ENCODE data around the gene GARIN5A.

Gene GARIN5A

DNA sequence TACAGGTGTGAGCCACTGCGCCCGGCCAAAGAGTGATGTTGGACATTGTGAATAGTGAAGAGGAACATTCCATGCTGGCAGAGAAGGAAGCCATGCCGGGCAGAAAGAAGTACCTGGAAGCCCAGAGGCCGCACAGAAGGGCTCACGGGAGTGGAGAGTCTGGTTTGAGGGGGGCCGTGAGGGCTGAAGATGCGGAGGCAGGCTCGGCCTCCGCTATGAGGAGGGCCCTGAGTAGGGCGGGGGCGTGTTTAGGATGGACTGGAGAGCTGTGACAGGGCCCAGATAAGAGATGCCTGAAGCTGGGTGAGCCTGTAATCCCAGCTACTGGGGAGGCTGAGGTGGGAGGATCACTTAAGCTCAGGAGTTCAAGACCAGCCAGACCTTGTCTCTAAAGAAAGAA, 32.7 kb upstream of the GARIN5A start:
- DNase-seq (ENCODE audit: extremely low read depth in 1 of 2, low read depth in 1 of 2) = no peak

DNA sequence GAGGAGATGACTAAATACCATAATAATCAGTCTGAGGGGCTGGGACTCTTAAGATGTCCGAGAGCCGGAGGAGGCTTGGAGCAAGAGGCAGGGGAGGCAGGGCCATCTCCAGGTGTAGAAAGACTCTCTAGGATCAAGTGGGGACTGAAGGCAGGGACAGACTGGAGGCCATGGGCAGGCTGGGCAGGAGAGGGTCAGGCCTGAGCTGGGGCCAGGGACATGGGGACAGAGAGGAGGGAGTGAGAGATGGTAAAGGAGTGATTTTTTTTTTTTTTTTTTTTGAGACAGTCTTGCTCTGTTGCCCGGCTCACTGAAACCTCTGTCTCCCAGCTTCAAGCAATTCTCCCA, 32.2 kb upstream of the GARIN5A start:
- DNase-seq (ENCODE audit: extremely low read depth in 1 of 2, low read depth in 1 of 2) = no peak

GRCh38 chr19:50507376-50507775, 30.7 kb upstream of the GARIN5A start:
- no peak for DNase-seq (ENCODE audit: extremely low read depth in 1 of 2, low read depth in 1 of 2)

- no peak for DNase-seq (ENCODE audit: extremely low read depth in 1 of 2, low read depth in 1 of 2)
Observed at GRCh38 chr19:50506700-50507099, 30.1 kb upstream of the GARIN5A start.

DNA sequence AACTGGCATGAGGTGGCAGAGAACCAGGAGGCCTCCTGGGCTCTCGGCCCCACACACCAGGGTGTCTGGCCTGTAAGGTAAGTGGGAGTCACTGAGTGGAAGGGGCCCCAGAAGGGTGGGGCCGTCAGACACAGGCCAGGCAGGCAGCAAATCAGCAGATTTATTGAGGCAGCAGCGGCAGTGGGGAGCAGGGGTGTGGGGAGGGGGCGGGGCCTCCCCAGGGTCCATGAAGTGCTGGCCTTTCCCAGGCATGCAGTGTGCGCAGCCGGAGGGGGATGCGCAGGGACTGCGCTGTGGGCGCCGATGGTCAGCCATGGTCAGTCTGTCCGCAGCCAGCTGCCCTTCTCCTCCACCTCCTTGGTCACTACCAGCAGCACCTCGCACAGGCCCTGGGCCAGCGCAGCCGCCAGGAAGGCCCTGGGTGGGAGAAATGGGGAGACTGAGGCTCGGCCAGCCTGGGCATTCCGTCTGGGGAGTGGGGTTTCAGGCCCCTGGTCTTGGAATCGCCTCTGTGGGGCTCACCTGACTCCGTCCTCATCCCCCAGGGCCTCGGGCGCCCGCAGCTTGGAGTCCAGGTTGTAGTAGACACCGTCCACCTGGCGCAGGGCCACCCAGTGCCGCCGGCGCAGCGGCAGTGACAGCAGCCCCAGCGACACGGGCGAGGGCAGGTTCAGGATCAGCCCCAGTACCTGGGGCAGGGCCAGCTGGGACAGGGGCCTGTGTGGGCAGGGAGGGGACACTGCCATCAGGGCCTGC, 29.4 kb upstream of the GARIN5A start:
- no peak for DNase-seq (ENCODE audit: extremely low read depth in 1 of 2, low read depth in 1 of 2)

DNA sequence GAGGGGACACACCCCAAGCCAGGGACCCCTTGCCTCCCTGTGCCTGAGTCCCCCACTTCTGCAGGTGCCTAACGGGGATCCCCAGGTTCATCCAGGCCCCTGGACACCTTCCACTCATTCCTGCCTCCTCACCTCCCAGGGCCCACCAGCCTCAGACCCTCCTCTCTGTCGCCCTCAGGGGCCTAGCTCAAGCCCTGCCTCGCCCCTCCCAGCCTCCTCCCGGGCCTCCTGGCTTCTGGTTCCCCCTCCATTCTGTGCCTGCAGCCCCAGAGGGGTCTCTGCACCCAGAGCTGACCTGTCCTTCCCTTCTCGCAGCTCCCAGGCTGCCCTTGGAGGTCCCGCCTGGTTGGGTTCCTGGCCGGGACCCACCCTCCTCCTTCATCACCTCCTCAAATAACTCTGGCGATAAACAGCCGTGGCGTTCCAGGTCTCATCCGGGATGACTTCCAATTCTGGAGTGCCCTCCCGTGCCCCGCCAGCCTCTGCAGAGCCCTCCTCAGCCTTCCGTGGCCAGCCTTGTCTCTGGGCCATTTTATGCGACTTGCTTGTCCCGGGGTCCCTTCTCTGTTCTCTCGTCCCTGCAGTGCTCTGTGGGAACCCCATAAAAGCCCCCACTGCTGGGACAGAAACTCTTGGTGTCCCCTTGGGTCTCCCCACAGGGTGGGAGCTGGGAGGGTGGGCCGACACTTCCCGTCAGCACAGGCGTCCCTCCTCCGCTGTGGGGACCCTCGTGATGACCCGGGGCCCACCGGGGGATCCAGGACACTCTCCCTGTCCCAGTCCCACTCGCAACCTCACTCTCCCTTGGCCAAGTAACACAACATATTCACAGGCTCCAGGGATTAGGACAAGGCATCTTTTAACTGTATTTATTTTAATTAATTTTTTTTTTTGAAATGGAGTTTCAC, 25.2 kb upstream of the GARIN5A start:
- no peak for DNase-seq (ENCODE audit: extremely low read depth in 1 of 2, low read depth in 1 of 2)

DNA sequence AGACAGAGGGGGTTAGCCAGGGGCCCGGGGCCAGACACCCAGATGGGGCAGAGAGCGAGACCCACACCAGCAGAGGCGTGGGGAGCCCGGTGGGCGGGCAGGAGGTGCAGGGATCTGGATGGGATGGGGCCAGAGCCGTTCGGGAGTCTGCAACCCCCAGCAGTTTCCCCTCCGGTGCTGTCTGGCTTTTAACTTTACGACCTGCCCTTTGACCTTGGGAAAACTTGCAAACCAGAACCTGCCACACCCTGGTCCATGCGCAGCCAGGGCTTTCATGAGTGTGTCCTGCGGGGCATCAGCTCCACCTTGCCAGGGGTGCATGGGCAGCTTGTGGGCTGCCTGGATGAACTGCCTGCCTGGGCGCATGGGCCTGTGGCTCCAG, 24.5 kb upstream of the GARIN5A start:
- DNase-seq (ENCODE audit: extremely low read depth in 1 of 2, low read depth in 1 of 2) = no peak

DNA sequence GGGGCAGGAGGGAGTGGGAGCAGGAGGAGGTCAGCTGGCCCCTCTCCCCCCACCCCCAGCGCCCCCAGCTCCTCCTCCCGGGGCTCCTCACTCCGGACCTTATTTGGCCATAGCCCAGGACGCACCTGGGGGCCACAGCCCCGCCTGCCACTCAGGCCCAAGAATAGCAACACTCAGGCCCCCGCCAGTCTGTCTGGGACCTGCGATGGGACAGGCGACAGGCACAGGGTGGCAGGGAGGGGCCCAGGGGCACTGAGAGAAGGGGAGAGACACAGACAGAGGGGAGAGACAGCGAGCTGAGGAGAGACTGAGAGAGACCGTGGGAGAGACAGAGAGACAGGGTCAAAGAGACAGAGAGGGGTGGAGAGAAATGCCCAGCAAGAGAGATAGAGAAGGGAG, 24.1 kb upstream of the GARIN5A start:
- no peak for DNase-seq (ENCODE audit: extremely low read depth in 1 of 2, low read depth in 1 of 2)

DNA sequence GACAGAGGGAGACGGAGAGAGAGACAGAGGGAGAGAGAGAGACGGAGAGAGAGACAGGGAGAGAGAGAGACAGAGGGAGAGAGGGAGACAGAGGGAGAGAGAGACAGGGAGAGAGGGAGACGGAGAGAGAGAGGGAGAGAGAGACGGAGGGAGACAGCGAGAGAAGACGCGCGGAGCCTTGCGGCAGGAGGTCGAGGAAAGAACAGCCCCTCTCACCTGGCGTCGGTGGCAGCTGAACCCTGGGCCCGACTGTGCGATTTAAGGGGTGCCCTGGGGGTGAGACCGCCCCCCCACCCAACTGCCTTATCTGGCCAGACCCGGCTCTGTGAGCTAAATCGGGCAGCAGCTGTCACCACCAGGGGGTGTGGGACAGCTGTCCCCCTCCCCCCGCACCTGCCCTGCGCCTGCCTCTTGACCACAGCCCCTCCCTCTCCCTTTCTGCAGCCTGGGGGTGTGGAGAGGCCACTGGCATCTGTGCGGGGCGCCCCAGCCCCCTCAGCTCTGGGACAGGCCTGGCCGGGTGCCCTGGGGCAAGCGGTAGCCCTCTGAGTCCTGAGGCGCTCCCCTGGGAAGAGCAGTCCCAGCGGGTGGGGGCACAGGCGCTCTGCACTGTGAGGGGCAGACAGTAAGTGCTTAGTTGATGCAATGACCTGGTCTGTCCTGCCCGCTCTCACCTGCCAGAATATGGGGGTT, 23.6 kb upstream of the GARIN5A start:
- DNase-seq (ENCODE audit: extremely low read depth in 1 of 2, low read depth in 1 of 2) = no peak

- DNase-seq (ENCODE audit: extremely low read depth in 1 of 2, low read depth in 1 of 2) = no peak
Observed at GRCh38 chr19:50498219-50499056, 21.8 kb upstream of the GARIN5A start.

GRCh38 chr19:50497022-50497405, 20.4 kb upstream of the GARIN5A start:
- DNase-seq (ENCODE audit: extremely low read depth in 1 of 2, low read depth in 1 of 2) = no peak

DNA sequence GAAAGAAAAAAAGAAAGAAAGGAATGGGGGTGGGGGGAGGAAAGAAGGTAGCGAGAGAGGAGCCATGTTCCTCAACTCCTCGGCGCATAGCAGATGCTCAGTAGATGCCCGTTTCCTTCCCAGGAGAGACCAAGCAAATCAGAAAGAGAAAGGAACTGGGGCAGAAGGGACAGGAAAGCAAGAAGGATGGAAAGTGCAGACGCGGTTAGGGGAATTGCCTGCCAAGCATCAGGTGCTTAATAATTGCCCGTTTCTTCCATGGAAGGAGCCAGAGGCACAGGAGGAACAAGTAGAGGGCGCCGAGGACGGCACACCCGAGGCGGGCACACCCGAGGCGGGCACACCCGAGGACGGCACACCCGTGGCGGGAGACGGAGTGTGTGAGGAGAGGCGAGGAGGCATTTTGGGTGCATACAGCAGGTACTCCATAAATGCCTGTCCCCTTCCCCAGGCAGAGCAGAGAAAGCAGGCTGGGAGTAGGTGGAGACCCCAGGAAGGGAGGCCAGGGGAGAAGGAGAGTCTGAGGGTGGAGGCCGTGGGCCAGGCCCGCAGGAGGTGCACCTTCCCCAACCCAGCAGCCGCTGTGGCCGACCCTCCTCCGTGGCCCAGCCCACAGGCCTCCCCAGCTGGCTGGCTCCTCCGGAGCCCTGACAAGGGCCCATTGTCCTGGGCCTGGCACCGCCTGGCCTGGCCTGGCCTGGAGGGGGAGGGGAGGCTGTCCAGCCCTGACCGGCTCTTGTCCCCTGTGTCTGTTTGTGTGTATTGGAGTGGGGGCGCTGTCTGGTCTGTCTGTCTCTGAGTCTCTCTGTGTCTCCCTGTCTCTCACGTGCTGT, 19.8 kb upstream of the GARIN5A start:
- DNase-seq (ENCODE audit: extremely low read depth in 1 of 2, low read depth in 1 of 2) = no peak

GRCh38 chr19:50495020-50495531, 18.4 kb upstream of the GARIN5A start:
- no peak for DNase-seq (ENCODE audit: extremely low read depth in 1 of 2, low read depth in 1 of 2)

GRCh38 chr19:50494186-50495019, 17.8 kb upstream of the GARIN5A start:
- DNase-seq (ENCODE audit: extremely low read depth in 1 of 2, low read depth in 1 of 2) = no peak

DNA sequence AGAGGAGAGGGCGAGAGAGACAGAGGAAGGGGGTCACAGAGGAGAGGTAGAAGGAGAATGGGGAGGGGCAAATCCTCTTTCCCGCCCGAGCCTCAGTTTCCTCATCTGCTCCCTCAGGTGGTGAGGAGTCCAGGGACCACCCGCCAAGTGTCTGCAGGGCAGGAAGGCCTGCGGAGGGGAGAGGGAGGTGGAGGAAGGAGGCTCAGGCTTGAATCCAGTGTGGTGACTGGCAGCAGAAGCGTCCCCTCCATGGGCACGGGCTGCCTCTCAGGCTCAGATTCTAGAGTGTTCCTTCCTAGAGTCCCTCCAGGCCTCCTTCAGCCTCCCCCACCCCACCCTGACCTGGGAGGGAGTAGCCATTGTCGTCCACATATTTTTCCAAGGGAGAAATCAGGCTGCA, 16.5 kb upstream of the GARIN5A start:
- DNase-seq (ENCODE audit: extremely low read depth in 1 of 2, low read depth in 1 of 2) = no peak

GRCh38 chr19:50492303-50493052, 15.8 kb upstream of the GARIN5A start:
- DNase-seq (ENCODE audit: extremely low read depth in 1 of 2, low read depth in 1 of 2) = no peak

- DNase-seq (ENCODE audit: extremely low read depth in 1 of 2, low read depth in 1 of 2) = no peak
Observed at GRCh38 chr19:50490991-50491472, 14.4 kb upstream of the GARIN5A start.

- no peak for DNase-seq (ENCODE audit: extremely low read depth in 1 of 2, low read depth in 1 of 2)
Observed at GRCh38 chr19:50490411-50490811, 13.8 kb upstream of the GARIN5A start.

All from activated CD8-positive, alpha-beta memory T cell treated with anti-CD3 and anti-CD28 coated beads for 1 hour (primary cell).